Uterus (tissue), 4 donors: ENCODE data around the gene NIN. TPM values are rescaled to one million over a fixed set of nuclear protein-coding genes. Genes with fewer than 3 reads are reported as not detected.

Source experiments
- DNase-seq, 2 donors: peaks; one replicate each; pipeline ENCODE4 v3.0.0-alpha.2; 2019 to 2020
- H3K27ac ChIP-seq, 2 donors: fragments of 200-600 bp; sonication (generic); 1 replicate in 1 of 2; 2 replicates in 1 of 2; pipeline ENCODE4 v1.5.1; 2016 to 2018
- H3K27me3 ChIP-seq, 2 donors: fragments of 200-600 bp; sonication (generic); one replicate each; pipeline ENCODE4 v1.5.1; 2018 to 2019; ENCODE audit warnings: control low read depth in 1 of 2
- H3K36me3 ChIP-seq, 2 donors: fragments of 200-600 bp; sonication (generic); one replicate each; pipeline ENCODE4 v1.5.1; 2019; ENCODE audit warnings: control low read depth in 1 of 2
- H3K4me1 ChIP-seq, 2 donors: fragments of 200-600 bp; sonication (generic); one replicate each; pipeline ENCODE4 v1.5.1; 2018 to 2019; ENCODE audit warnings: control low read depth in 1 of 2
- H3K4me3 ChIP-seq, 2 donors: fragments of 200-600 bp; sonication (generic); 1 replicate in 1 of 2; 2 replicates in 1 of 2; pipeline ENCODE4 v1.5.1; 2018 to 2019; ENCODE audit warnings: mild to moderate bottlenecking in 1 of 2
- H3K9me3 ChIP-seq, 2 donors: fragments of 200-600 bp; sonication (generic); one replicate each; pipeline ENCODE4 v1.5.1; 2019; ENCODE audit warnings: control low read depth in 1 of 2
- CTCF ChIP-seq, 4 experiments: fragments of 200-600 bp in 2 of 4; fragments of 450-650 bp in 2 of 4; sonication (generic) in 2 of 4; IDR thresholded peaks; one replicate each; pipeline ENCODE4 v1.5.1; 2016 to 2019; ENCODE audit warnings: antibody characterized with exemption in 4 of 4, mild to moderate bottlenecking in 2 of 4, moderate library complexity in 1 of 4
- POLR2A ChIP-seq, 2 donors: fragments of 450-650 bp; IDR thresholded peaks; one replicate each; pipeline ENCODE4 v1.6.1; 2016; ENCODE audit warnings: antibody characterized with exemption in 2 of 2, mild to moderate bottlenecking in 1 of 2, moderate library complexity in 1 of 2
- intact Hi-C: fragments of 100-400 bp; cut with DNase I; formaldehyde crosslinking; loops from one replicate; pipeline ENCODE4 v1.15.1; 2023; ENCODE audit warnings: low total_unique reads
- total RNA-seq, 4 donors: library from RNA; depleted of rRNA in 3 of 4; stranded (reverse); fragments of >200 nt in 3 of 4; gene quantifications; one replicate each; pipeline versions ENCODE4 v1.1.0 to v1.2.4, GENCODE V29; 2014 to 2023
- donor health status: DM: yes; HTN: yes; CAD: no.

Gene NIN
- total RNA-seq, result 10 to 100 TPM in 3 of 4 donors, 1 to 10 TPM in 1; 8.8 to 45.6 (median 34.2) TPM

- TF ChIP-seq POLR2A (IDR thresholded peaks at IDR 0.05) (peak; percentile 9 to 62), CTCF (IDR thresholded peaks at IDR 0.05) (no peak)
- intact Hi-C loops, result no loop called here
- peak; percentile 60 to 72 for DNase-seq
These were observed at the start of gene NIN for GRCh38 chr14:50830932-50831725. Gene NIN (minus strand): TSS chr14:50831162. CDS start chr14:50822056, 9,106 bp downstream.

GRCh38 chr14:50875359-50876070 is 44.6 kb upstream of the NIN start:
- Histone ChIP-seq H3K4me1 (peaks cover 0 to 6% of the 10 kb centered on the region in 2 donors), H3K27me3 (no peaks in the 10 kb centered on the region), H3K36me3 (no peaks in the 10 kb centered on the region), H3K4me3 (no peak overlapping the region), H3K9me3 (no peaks in the 10 kb centered on the region), H3K27ac (no peak overlapping the region)
- DNase-seq, result no peak
- intact Hi-C loops, result no loop called here
- TF ChIP-seq CTCF (IDR thresholded peaks at IDR 0.05) (no peak), POLR2A (IDR thresholded peaks at IDR 0.05) (no peak)

More at GRCh38 chr14:50830932-50831725, at the start of gene NIN:
- H3K27me3 ChIP-seq, result no peaks in the 10 kb centered on the region
- H3K9me3 ChIP-seq, result no peaks in the 10 kb centered on the region
- peak within 1 kb of the TSS; percentile 89 to 94 for H3K27ac ChIP-seq
- no peaks in the 10 kb centered on the region for H3K36me3 ChIP-seq
- no peaks in the 10 kb centered on the region for H3K4me1 ChIP-seq
- H3K4me3 ChIP-seq, result peak within 1 kb of the TSS; percentile 54 to 99

- intact Hi-C loops, result no loop called here
- peaks cover 0 to 6% of the 10 kb centered on the region in 2 donors for H3K4me1 ChIP-seq
- no peak for TF ChIP-seq CTCF (IDR thresholded peaks at IDR 0.05)
- no peak for TF ChIP-seq POLR2A (IDR thresholded peaks at IDR 0.05)
- H3K27me3 ChIP-seq, result no peaks in the 10 kb centered on the region
- H3K27ac ChIP-seq, result no peak overlapping the region
- no peaks in the 10 kb centered on the region for H3K36me3 ChIP-seq
- H3K4me3 ChIP-seq, result no peak overlapping the region
- H3K9me3 ChIP-seq, result no peaks in the 10 kb centered on the region
- DNase-seq, result no peak
These were observed 43.8 kb upstream of the NIN start for GRCh38 chr14:50874757-50875156.

GRCh38 chr14:50871914-50872732 is 41.2 kb upstream of the NIN start, which contains the start of gene ABHD12B:
Gene ABHD12B (plus strand): TSS chr14:50872053. CDS start chr14:50872175, 122 bp downstream.
- H3K27ac ChIP-seq, result no peak within 1 kb of the TSS
- no peaks in the 10 kb centered on the region for H3K36me3 ChIP-seq
- DNase-seq, result no peak
- intact Hi-C loops, result no loop called here
- no peak within 1 kb of the TSS for H3K4me3 ChIP-seq
- no peaks in the 10 kb centered on the region for H3K9me3 ChIP-seq
- no peaks in the 10 kb centered on the region for H3K27me3 ChIP-seq
- peaks cover 0 to 6% of the 10 kb centered on the region in 2 donors for H3K4me1 ChIP-seq
- TF ChIP-seq CTCF (IDR thresholded peaks at IDR 0.05), result no peak
- no peak for TF ChIP-seq POLR2A (IDR thresholded peaks at IDR 0.05)
